NB4 (cell line): ENCODE measurements around the gene SNAP47.

ENCODE experiments used
- CTCF ChIP-seq: IDR thresholded peaks from one replicate; pipeline ENCODE4 v1.5.1; 2012; ENCODE audit warnings: low read depth, low read length
- POLR2A ChIP-seq: IDR thresholded peaks from 2 replicates; pipeline ENCODE4 v1.6.1; 2011; ENCODE audit warnings: mild to moderate bottlenecking; ENCODE audit not compliant: insufficient read length; ENCODE audit errors: extremely low read depth

DNA sequence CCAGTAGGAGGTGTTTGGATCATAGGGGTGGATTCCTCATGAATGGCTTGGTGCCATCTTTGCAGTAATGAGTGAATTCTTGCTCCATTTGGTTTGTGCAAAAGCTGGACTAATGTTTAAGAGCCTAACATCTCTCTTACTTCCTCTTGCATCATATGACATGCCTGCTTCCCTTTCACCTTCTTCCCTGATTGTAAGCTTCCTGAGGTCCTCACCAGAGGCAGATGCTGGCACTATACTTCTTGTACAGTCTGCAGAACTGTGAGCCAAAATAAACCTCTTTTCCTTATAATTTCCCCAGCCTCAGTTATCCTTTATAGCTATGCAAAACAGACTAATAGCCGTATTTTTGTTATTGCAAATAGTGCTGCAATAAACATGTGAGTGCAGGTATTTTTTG is 88.3 kb downstream of the SNAP47 start:
- TF ChIP-seq CTCF (no peak), POLR2A (no peak)
